ENCODE measurements around the gene COL6A3. TPM values are rescaled to one million over a fixed set of nuclear protein-coding genes. Genes with fewer than 3 reads are reported as not detected.
"Not testable (repeated sequence)": the region's sequence is repeated elsewhere in the genome, so short reads cannot be mapped to it uniquely, and the experiment has no call there.

The COL6A3 gene
- polyA plus RNA-seq, 1 of the 3 experiments (the other 2 are of a cell fraction): 18.5 TPM

DNA sequence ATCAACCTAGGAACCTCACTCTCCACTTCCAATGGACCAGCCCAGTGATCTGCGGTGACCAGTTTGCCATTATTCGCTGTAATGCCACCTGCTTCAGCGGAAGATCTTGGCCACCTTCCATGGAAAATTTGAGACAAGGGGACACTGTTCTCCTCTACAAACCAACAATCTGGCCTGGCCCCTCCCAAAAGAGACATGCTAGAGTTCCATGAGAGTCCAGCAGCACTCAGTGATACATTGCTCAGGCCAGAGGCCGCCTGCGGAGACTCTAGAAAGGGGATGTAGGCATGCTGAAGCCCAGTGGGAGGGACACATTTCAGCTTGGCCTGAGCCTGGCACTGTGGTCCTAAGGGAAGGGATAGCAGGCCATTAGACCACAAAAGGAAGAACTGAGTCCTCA lies 58.3 kb downstream of the COL6A3 start:
- CTCF ChIA-PET: interaction anchor here (0.7 kb wide), 1 partner anchor 10 kb away, joined by 3 read pairs; no protein-coding TSS in a partner anchor
- no peak for DNase-seq
- H3K4me1 ChIP-seq (ENCODE audit: control insufficient read depth in 1 of 2, insufficient read depth in 2 of 2, low read depth in 1 of 2, low read length in 1 of 2): peaks cover 0 to 13% of the 10 kb centered on the region in 2 experiments; a peak in 1 of 4 replicates
- no peaks in the 10 kb centered on the region for H3K9me2 ChIP-seq
- WGBS (ENCODE audit: low lambda C conversion rate): 95% methylated on average over 4 of the region's 5 CpGs
- no peaks in the 10 kb centered on the region for H3F3A ChIP-seq (replicated peaks; ENCODE audit: insufficient read depth)
- no peak overlapping the region for H3K4me2 ChIP-seq
- H3K9me3 ChIP-seq: no peaks in the 10 kb centered on the region
- TF ChIP-seq FOSL2 (IDR thresholded peaks at IDR 0.05; ENCODE audit: borderline replicate concordance, low read depth): no peak
- no peak for TF ChIP-seq POLR2AphosphoS5 (IDR thresholded peaks at IDR 0.05; ENCODE audit: low read depth, low read length)
- no peak overlapping the region for H3K4me3 ChIP-seq (ENCODE audit: low read depth in 2 of 2, low read length in 1 of 2)
- peaks cover 0 to 9% of the 10 kb centered on the region in 2 experiments for H3K36me3 ChIP-seq (replicated peaks in 1 of 2; ENCODE audit: control insufficient read depth in 1 of 2, insufficient read depth in 2 of 2, low read length in 1 of 2)
- no peaks in the 10 kb centered on the region for H4K20me1 ChIP-seq (ENCODE audit: insufficient read depth)
- no peaks in the 10 kb centered on the region for H3K79me2 ChIP-seq (ENCODE audit: insufficient read depth)
- POLR2A ChIA-PET: no interaction called here
- H3K27ac ChIP-seq (ENCODE audit: low read depth in 2 of 2, low read length in 1 of 2): no peak overlapping the region
- H3K9ac ChIP-seq: no peak overlapping the region
- no peaks in the 10 kb centered on the region for H3K27me3 ChIP-seq (ENCODE audit: insufficient read depth)
- H2AFZ ChIP-seq (ENCODE audit: low read depth): no peak overlapping the region

DNA sequence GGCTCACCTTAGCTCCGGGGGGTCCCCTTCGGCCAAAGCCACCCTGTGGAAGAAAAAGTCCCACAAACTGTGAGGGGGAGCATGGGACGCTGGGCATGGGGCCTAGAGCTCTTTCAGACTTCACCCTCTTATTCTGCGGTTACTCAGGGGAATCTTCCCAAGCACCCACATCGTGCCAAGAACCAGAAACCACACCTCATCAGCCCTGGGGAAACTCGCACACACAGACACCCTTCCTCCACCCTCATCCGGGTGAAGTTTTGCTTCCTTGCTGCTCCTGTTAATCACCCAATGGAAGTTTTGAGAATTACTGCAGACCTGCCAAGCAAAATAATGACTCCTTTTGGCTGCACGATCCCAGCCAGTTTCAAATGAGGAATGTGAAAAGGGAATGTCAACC lies 59.1 kb downstream of the COL6A3 start:
- H2AFZ ChIP-seq (ENCODE audit: low read depth): no peak overlapping the region
- no peaks in the 10 kb centered on the region for H3K9me3 ChIP-seq
- H4K20me1 ChIP-seq (ENCODE audit: insufficient read depth): no peaks in the 10 kb centered on the region
- TF ChIP-seq RCOR1 (IDR thresholded peaks at IDR 0.05; ENCODE audit: low read length): no peak
- no peak for TF ChIP-seq MXI1 (IDR thresholded peaks at IDR 0.05; ENCODE audit: low read depth, low read length)
- no peak for TF ChIP-seq REST (IDR thresholded peaks at IDR 0.05; ENCODE audit: low read depth, low read length)
- TF ChIP-seq FOXM1 (IDR thresholded peaks at IDR 0.05; ENCODE audit: low read depth): no peak
- no peak for TF ChIP-seq FOSL2 (IDR thresholded peaks at IDR 0.05; ENCODE audit: borderline replicate concordance, low read depth)
- no peak for TF ChIP-seq POLR2AphosphoS5 (IDR thresholded peaks at IDR 0.05; ENCODE audit: low read depth, low read length)
- TF ChIP-seq NRF1 (IDR thresholded peaks at IDR 0.05; ENCODE audit: low read depth, low read length): no peak
- peaks cover 0 to 9% of the 10 kb centered on the region in 2 experiments for H3K36me3 ChIP-seq (replicated peaks in 1 of 2; ENCODE audit: control insufficient read depth in 1 of 2, insufficient read depth in 2 of 2, low read length in 1 of 2)
- no peak overlapping the region for H3K4me3 ChIP-seq (ENCODE audit: low read depth in 2 of 2, low read length in 1 of 2)
- H3K4me2 ChIP-seq: no peak overlapping the region
- DNase-seq: no peak
- no peaks in the 10 kb centered on the region for H3F3A ChIP-seq (replicated peaks; ENCODE audit: insufficient read depth)
- no peaks in the 10 kb centered on the region for H3K27me3 ChIP-seq (ENCODE audit: insufficient read depth)
- no peak overlapping the region for H3K27ac ChIP-seq (ENCODE audit: low read depth in 2 of 2, low read length in 1 of 2)
- ChIA-PET CTCF (no interaction called here), POLR2A (no interaction called here)
- H3K4me1 ChIP-seq (ENCODE audit: control insufficient read depth in 1 of 2, insufficient read depth in 2 of 2, low read depth in 1 of 2, low read length in 1 of 2): peaks cover 0 to 22% of the 10 kb centered on the region in 2 experiments; a peak in 1 of 4 replicates
- no peaks in the 10 kb centered on the region for H3K79me2 ChIP-seq (ENCODE audit: insufficient read depth)
- WGBS (ENCODE audit: low lambda C conversion rate): 89% methylated on average over 6 of the region's 8 CpGs
- no peak overlapping the region for H3K9ac ChIP-seq
- no peaks in the 10 kb centered on the region for H3K9me2 ChIP-seq

DNA sequence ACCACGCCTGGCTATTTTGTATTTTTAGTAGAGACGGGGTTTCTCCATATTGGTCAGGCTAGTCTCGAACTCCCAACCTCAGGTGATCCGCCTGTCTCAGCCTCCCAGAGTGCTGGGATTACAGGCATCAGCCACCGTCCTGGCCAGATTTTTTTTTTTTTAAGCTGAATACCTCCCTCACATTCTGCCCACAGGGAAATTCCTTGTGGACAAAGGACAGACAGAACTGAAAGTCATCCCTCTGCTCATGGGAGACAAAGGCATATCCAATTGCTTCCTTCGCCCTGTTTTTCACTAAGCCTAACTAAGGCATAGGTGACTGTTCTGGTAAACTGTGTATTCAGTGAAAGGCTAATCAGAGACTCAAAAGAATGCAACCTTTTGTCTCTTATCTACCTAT lies 59.8 kb downstream of the COL6A3 start:
- 91% methylated on average over 6 of the region's 6 CpGs for WGBS (ENCODE audit: low lambda C conversion rate)
- H3K79me2 ChIP-seq (ENCODE audit: insufficient read depth); H3F3A ChIP-seq (replicated peaks; ENCODE audit: insufficient read depth); H3K9me2 ChIP-seq; H3K9ac ChIP-seq; H3K27me3 ChIP-seq (ENCODE audit: insufficient read depth); H3K4me3 ChIP-seq (ENCODE audit: low read depth in 2 of 2, low read length in 1 of 2); H2AFZ ChIP-seq (ENCODE audit: low read depth); DNase-seq; POLR2A ChIA-PET; H3K27ac ChIP-seq (ENCODE audit: low read depth in 2 of 2, low read length in 1 of 2); H3K4me2 ChIP-seq; H3K9me3 ChIP-seq; CTCF ChIA-PET; H4K20me1 ChIP-seq (ENCODE audit: insufficient read depth); H3K36me3 ChIP-seq (replicated peaks in 1 of 2; ENCODE audit: control insufficient read depth in 1 of 2, insufficient read depth in 2 of 2, low read length in 1 of 2): not testable (repeated sequence)
- H3K4me1 ChIP-seq (ENCODE audit: control insufficient read depth in 1 of 2, insufficient read depth in 2 of 2, low read depth in 1 of 2, low read length in 1 of 2): peaks cover 0 to 24% of the 10 kb centered on the region in 2 experiments; a peak in 2 of 4 replicates

Measured in SK-N-SH (cell line).